ENCODE data around the gene SKIC8. TPM values are rescaled to one million over a fixed set of nuclear protein-coding genes. Genes with fewer than 3 reads are reported as not detected.

The SKIC8 gene
- total and polyA plus RNA-seq, 2 of the 13 experiments (the other 11 are each of a cell fraction or from before 2014, with no cell fraction given): 69.5 to 70.6 TPM

DNA sequence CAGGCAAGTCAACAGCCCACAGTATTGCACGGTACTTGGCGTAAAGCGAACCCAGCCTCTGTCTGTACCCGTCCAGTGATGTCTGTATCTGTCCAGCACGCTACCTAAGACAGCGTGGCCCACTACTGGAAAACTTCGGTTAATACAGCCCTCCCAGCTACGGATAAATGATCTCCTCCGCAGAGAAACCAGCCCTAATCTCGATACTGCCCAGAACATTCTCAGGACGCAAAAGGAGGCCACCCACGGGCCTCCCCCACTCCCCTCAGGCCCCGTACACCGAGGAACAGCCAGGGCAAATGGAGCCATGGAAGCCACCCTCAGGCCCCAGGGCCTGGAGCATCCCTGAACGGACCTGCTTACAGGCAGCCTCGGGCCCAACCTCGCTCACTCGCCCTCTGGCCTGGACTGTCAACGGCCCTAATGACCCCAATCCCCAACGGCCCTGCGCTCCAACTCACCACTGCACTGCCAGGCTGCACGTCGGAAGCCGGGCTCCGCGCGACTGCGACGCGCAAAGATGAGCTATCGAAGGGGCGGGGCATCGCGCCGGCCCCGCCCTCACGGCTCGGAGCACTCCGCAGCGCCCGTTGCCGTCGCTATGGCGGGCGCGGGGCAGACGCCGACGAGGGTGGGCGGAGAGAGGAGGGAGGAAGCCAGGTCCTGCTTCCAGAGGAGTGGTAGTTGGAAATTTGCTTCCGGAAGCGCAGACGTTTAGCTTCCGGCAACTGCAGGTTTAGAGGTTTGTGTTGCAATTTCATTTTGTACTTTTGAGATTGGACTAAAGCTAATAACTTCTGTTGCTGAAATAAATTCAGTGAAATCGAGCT is at the start of gene SKIC8 (continued):
- no peak for TF ChIP-seq NAIF1 (CRISPR knock-in tag; IDR thresholded peaks at IDR 0.05; ENCODE audit: borderline replicate concordance)
- TF ChIP-seq ZFP82 (CRISPR knock-in tag; IDR thresholded peaks at IDR 0.05; ENCODE audit: borderline replicate concordance): no peak
- TF ChIP-seq ZBTB21 (CRISPR knock-in tag; IDR thresholded peaks at IDR 0.05): no peak
- peak; percentile 33; the same call in 1 of the 2 replicates for TF ChIP-seq HOXA5 (CRISPR knock-in tag; IDR thresholded peaks at IDR 0.05)
- peak; percentile 92 for TF ChIP-seq CREM (IDR thresholded peaks at IDR 0.05)
- TF ChIP-seq CREM (CRISPR knock-in tag; IDR thresholded peaks at IDR 0.05): peak; percentile 81
- no peak for TF ChIP-seq ZNF678 (CRISPR knock-in tag; IDR thresholded peaks at IDR 0.05)
- TF ChIP-seq, protein P1, sequence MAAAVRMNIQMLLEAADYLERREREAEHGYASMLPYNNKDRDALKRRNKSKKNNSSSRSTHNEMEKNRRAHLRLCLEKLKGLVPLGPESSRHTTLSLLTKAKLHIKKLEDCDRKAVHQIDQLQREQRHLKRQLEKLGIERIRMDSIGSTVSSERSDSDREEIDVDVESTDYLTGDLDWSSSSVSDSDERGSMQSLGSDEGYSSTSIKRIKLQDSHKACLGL (CRISPR knock-in tag; IDR thresholded peaks at IDR 0.05): peak; percentile 90; the same call in 1 of the 2 replicates
- peak; percentile 54; the same call in 1 of the 2 replicates for TF ChIP-seq ZMYM2 (CRISPR knock-in tag; IDR thresholded peaks at IDR 0.05)
- no peak for TF ChIP-seq JARID2 (CRISPR knock-in tag; IDR thresholded peaks at IDR 0.05; ENCODE audit: insufficient replicate concordance)
- TF ChIP-seq, protein P2, sequence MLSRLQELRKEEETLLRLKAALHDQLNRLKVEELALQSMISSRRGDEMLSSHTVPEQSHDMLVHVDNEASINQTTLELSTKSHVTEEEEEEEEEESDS (CRISPR knock-in tag; IDR thresholded peaks at IDR 0.05; ENCODE audit: borderline replicate concordance): no peak
- TF ChIP-seq ZIK1 (CRISPR knock-in tag; IDR thresholded peaks at IDR 0.05; ENCODE audit: borderline replicate concordance, low read depth): no peak
- TF ChIP-seq NKX3-1 (CRISPR knock-in tag; IDR thresholded peaks at IDR 0.05): peak; percentile 22; the same call in 1 of the 2 replicates
- peak; percentile 32; the same call in 1 of the 2 replicates for TF ChIP-seq NCOA2 (CRISPR knock-in tag; IDR thresholded peaks at IDR 0.05)
- no peak for TF ChIP-seq RBM22 (optimal IDR thresholded peaks at IDR 0.05; ENCODE audit: low read length)
- TF ChIP-seq, protein P3, sequence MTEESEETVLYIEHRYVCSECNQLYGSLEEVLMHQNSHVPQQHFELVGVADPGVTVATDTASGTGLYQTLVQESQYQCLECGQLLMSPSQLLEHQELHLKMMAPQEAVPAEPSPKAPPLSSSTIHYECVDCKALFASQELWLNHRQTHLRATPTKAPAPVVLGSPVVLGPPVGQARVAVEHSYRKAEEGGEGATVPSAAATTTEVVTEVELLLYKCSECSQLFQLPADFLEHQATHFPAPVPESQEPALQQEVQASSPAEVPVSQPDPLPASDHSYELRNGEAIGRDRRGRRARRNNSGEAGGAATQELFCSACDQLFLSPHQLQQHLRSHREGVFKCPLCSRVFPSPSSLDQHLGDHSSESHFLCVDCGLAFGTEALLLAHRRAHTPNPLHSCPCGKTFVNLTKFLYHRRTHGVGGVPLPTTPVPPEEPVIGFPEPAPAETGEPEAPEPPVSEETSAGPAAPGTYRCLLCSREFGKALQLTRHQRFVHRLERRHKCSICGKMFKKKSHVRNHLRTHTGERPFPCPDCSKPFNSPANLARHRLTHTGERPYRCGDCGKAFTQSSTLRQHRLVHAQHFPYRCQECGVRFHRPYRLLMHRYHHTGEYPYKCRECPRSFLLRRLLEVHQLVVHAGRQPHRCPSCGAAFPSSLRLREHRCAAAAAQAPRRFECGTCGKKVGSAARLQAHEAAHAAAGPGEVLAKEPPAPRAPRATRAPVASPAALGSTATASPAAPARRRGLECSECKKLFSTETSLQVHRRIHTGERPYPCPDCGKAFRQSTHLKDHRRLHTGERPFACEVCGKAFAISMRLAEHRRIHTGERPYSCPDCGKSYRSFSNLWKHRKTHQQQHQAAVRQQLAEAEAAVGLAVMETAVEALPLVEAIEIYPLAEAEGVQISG (CRISPR knock-in tag; IDR thresholded peaks at IDR 0.05): peak; percentile 80
- peak; percentile 93 to 95 for TF ChIP-seq POLR2A (IDR thresholded peaks at IDR 0.05; ENCODE audit: insufficient read depth in 1 of 2, low read depth in 2 of 2, low read length in 2 of 2)
- no peak for TF ChIP-seq CCAR2 (optimal IDR thresholded peaks at IDR 0.05; ENCODE audit: low read depth, low read length)
- TF ChIP-seq, protein P4, sequence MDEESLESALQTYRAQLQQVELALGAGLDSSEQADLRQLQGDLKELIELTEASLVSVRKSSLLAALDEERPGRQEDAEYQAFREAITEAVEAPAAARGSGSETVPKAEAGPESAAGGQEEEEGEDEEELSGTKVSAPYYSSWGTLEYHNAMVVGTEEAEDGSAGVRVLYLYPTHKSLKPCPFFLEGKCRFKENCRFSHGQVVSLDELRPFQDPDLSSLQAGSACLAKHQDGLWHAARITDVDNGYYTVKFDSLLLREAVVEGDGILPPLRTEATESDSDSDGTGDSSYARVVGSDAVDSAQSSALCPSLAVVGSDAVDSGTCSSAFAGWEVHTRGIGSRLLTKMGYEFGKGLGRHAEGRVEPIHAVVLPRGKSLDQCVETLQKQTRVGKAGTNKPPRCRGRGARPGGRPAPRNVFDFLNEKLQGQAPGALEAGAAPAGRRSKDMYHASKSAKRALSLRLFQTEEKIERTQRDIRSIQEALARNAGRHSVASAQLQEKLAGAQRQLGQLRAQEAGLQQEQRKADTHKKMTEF (CRISPR knock-in tag; IDR thresholded peaks at IDR 0.05): peak; percentile 71
- no peak for TF ChIP-seq ZNF552 (CRISPR knock-in tag; IDR thresholded peaks at IDR 0.05; ENCODE audit: borderline replicate concordance)
- 0 out of 2 replicates have a peak, but pooled peaks have one; percentile 12 for TF ChIP-seq PITX1 (CRISPR knock-in tag; IDR thresholded peaks at IDR 0.05)
- TF ChIP-seq SRY (CRISPR knock-in tag; IDR thresholded peaks at IDR 0.05): peak; percentile 82; the same call in 1 of the 2 replicates
- TF ChIP-seq ZFX (CRISPR knock-in tag; IDR thresholded peaks at IDR 0.05; ENCODE audit: low read depth): peak; percentile 96
- TF ChIP-seq KLF16 (CRISPR knock-in tag; IDR thresholded peaks at IDR 0.05): no peak
- TF ChIP-seq KLF13 (CRISPR knock-in tag; IDR thresholded peaks at IDR 0.05): peak; percentile 54; the same call in 1 of the 2 replicates
- TF ChIP-seq ZNF292 (CRISPR knock-in tag; IDR thresholded peaks at IDR 0.05; ENCODE audit: borderline replicate concordance, low read depth): no peak
- TF ChIP-seq POLR2AphosphoS2 (IDR thresholded peaks at IDR 0.05; ENCODE audit: low read depth, low read length): 0 out of 2 replicates have a peak, but pooled peaks have one; percentile 72
